ENCODE data around the gene NUDCD3.

NUDCD3 gene

DNA sequence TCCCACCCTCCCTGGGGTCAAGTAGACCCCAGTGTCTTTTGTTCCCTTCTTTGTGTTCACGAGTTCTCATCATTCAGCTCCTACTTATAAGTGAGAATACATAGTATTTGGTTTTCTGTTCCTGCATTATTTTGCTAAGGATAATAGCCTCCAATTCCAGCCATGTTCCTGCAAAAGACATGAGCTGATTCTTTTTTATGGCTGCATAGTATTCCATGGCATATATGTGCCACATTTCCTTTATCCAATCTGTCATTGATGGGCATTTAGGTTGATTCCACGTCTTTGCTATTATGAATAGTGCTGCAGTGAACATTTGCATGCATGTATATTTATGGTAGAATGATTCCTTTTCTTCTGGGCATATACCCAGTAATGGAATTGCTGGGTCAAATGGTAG, 136.8 kb downstream of the NUDCD3 start:
- DNase-seq (ENCODE audit: low read depth): no peak

DNA sequence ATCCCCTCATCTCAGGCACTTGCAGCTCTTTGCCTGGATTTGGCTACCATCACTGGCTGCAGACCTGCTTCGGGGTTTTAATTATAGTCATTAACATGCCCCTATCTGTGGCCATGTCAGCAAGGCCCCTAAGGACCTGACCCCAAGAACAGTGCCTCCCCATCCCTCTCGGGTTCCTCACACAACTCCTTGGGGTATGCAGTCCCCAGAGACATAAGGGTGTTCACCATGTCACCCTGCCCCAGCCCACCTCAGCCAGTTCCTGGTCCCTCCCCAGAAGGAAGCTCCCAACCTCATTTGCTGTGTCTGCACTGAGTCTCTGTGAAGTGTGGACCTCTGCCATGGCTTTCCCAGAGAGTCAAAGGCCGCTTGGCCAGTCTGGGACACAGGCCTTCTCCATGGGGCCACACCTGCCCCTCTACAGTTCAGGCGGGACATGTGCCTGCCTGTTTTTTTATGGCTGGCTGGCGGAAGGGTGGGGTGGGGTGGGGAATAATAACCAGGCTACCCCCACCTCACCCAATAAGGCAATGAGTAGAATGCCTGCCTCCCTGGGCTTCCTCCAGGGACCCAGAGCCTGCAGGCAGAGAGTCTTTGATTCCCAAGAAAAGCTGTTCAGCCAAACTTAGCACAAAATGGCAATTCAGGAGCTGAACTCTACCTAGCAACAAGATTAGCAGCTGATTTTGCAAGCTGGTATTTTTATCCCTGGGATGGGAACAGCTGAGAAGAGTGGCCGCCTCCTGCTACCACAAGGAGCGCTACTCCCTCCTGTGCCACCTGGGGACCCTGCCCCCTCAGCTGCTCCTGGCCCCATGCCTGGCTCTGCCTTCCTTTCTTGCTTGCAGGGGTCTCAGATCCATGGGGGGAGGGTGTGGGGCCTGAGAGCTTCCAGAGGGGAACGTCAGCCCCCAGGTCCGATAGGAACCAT, 141.3 kb downstream of the NUDCD3 start:
- no peak for DNase-seq (ENCODE audit: low read depth)

DNA sequence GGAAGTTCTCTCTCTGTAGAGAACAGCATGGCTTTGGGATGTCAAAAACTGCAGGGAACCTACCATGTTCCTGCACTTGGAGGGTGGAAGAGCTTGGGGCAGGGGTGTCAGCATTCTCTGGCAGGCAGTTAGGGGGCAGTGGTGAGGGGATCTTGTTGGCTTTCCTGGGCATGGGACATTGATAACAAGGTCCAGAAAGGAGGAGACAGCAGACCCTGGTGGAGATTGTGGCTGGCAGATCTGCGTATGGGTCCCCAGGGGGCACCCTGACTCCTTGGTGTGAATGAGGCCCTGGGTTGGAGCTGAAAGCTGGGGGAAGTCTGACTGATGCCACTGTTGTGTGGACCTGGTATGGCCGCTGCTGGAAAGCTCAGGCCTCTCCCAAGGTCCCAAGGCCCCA, 142.2 kb downstream of the NUDCD3 start:
- DNase-seq (ENCODE audit: low read depth): peak; percentile 14

DNA sequence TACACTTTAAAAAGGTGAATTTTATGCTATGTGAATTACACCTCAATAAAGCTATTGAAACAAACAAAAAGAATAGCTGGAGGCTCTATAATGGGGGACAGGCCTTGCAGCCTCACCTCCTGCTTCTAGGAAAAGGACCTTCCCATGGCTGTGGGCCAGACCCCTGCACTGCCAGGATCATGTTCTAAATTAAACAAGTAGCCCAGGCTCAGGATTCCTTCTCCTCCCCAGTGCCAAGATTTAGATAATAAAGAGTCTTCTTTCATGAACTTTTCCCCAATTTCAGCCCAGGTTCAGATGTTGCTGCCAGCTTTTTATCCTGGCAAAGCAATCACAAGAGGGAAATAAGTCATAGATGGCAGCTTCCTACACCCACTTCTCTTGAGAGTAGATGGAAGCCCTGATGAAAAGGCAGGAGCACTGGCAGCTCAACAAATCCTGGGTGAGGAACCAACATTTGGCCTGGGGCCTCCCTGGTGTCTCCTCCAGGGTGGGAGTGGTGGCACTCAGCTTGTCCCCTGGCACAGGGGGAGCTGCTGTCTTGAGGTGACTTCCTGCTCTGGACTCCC, 142.8 kb downstream of the NUDCD3 start:
- no peak for DNase-seq (ENCODE audit: low read depth)

DNA sequence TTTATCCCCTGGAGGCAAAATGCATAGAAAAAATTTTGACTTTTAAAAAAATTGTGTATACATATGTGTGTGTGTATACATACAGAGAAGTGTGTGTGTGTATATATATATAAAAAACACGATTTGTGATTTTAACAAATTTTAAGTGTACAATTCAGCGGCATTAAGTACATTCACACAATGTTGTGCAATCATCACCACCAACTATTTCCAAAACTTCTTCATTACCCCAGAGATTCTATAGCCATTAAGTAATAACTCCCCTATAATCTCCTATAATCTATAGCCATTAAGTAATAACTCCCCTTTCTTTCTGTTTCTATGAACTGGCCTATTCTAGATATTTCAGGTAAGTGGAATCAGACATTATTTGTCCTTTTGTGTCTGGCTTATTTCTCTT, 144.4 kb downstream of the NUDCD3 start:
- DNase-seq (ENCODE audit: low read depth): no peak

DNA sequence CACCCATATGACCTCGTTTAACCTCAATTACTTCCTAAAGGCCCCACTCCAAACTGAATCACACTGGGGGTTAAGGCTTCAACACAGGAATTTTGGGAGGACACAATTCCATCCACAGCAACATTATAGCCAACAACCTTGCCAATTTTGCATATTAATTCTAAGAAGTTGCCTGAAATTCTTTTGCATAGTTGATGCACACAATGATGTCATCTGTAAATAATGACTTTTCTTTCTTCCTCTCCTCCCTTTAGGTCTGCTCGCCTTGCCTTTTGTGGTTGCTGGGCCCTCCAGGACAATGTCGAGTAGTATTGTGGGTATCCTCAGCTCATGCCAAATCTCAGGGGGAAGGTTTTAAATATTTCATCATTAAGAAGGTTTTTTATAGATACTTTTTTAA, 149.1 kb downstream of the NUDCD3 start:
- DNase-seq (ENCODE audit: low read depth): no peak

DNA sequence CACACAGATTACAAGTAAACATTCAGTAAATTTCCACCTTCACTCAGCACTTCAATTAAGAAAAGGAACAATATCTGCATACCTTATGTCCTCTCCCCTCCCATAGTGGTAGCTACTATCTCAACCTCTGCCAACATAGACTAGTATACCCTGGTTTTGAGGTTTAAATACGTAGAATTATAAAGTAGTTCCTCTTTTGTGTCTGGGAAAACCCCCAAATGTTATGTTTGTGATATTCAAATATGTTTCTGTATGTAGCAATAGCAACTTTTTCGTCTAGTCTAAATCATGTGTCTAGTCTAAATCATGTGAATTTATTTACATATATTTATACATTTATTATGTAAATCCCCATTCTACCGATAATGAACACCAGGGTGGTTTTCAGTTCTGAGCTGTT, 151.9 kb downstream of the NUDCD3 start:
- DNase-seq (ENCODE audit: low read depth): no peak

DNA sequence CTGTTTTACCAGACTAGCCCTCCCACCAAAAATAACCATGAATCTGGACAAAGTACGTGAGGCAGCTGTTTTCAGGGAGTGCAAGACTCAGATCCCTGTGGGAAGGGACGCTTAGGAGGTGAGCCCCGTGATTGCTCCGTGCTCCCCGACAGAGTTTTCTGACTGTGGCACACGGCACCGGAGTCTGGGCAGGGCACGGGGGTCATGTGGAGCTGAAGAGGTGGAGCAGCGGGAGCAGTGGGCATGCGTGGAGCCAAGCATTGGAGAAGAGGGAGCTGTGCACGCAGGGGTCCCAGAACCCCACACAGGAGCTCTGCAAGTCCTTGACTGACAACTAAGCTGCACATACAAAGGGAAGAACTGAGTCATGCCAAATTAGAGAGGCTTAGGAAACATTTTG, 154.0 kb downstream of the NUDCD3 start:
- no peak for DNase-seq (ENCODE audit: low read depth)

DNA sequence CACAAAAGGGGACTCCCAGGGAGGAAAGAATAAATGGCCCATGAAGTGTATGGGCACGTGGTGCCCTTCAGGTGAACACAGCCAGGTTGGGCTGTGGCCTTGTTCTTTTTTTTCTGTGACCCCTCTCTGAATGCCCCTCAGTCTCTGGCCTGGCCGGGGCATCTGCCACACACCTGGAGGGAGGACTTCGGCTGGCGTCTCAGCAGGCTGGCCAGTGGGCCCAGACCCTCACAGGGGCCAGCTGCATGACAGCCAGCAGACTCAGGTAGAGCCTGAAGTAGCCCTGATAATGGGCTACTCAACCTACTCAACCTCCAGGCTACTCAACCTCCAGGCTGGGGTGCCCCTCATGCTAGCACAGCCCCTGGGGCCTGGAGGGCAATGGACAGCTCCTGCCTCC, 155.3 kb downstream of the NUDCD3 start:
- DNase-seq (ENCODE audit: low read depth): no peak

DNA sequence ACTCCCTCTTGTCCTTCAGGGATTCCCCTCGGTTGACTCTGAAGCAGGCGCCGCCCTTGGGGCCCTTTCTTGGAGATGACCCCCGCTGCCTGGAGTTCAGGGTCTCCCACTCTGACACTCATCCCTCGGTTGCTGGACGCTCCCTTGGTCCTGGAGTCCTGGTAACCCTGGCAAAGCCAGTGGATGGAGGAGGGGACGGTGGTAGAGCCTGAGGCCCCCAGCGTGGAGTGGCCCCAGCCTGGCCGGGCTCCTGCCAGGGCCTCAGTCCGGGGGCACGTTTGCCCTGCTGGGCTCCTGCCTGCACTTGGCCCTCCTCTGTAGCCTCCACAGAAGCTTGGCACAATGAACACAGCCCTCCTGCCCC, 155.7 kb downstream of the NUDCD3 start:
- no peak for DNase-seq (ENCODE audit: low read depth)

DNA sequence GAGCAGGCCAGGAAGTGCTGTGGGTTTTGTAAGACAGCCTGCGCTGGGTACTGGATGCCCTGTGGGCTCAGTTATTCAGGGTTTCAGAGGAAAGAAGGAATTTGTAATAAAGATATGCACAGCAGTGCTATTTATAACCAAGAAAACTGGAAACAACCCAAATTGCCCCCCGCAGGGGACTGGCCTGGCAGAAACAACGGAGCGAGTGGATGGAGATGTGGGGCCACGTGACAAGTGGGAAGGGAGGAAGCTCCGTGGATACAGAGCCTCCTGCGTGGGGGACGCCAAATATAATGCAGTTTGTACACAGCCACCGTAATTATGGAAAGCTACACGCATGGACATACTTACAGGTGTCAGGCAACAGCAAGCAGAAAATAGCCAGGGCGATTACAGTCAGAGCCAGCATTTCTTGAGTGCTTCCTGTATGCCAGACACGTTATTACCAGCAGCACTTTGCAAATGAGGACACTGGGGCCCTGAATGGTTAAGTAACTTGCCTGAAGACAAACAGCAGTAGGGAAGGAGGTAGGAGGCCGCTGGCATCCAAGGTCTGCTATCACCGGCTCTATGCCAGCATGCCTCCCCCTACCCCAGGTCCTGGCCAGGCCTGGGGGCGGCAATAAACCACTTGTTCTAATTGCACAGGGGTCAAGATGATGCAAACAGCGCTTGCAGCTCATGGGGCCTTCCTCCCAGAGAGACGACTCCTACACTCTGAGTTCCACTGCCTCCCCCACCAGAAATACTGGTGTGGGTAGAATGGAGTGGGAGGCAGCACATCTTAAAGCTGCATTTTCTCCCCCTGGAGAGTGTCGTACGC, 156.3 kb downstream of the NUDCD3 start:
- no peak for DNase-seq (ENCODE audit: low read depth)

DNA sequence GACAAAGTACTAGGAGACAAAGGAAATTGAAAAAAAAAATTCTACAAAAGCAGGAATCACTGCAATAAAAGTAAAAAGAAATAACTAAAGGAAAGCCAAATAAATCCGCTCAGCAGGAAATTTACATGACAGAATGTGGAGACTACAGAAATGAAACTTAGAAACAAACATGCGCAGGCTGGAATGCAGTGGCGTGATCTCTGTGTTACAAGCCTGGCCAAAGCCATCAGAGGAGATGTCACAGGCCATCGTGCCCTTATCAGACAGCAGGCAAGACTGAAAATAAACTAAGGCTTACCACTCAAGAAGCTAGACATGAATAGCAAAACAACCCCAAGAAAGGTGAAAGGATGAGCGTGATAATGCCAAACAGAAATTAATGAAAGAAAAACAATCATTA, 158.8 kb downstream of the NUDCD3 start:
- no peak for DNase-seq (ENCODE audit: low read depth)

DNA sequence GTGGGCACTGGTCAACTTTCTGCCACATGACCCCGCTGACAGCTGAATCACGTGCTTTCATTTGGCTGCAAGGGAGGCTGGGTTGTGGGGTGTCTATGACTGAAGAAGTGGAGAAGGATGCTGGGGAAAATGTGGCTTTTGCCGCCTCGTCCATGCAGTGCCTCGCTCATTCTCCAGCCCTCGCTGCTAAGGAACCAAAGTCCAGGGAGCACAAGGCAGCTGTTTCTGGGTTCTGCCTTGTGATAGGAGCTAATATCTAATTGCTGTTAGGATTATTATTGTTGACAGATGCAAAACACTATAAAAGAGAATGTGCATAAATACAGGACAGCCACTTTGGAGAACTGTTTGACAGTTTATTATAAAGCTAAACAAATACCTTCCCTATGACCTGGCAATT, 160.1 kb downstream of the NUDCD3 start:
- no peak for DNase-seq (ENCODE audit: low read depth)

DNA sequence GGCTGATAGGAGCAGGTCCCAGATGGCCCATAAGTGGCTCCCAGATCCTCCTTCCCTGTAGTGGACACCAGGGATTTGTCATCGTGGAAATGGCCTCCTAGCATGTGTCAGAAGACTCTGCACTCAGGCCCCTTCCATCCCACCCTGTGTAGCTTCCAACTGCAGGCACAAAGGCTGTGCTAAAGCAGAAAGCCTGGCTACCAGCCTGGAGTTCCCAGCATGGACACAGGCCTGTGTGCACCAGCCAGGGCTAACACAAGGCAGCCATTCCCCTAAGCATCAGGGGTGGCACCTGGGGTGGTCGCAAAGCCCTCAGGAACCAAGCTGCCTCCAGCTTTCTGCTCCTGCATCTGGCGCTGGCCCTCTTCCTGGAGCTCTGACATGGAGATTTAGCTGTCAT, 160.6 kb downstream of the NUDCD3 start:
- no peak for DNase-seq (ENCODE audit: low read depth)
